RCC 7860 (cell line): ENCODE measurements around the gene RAD1.
"Not testable (repeated sequence)": the region's sequence is repeated elsewhere in the genome, so short reads cannot be mapped to it uniquely, and the experiment has no call there.

Experiments
- DNase-seq: peaks from one replicate; pipeline ENCODE4 v3.0.0-alpha.2; 2015; ENCODE audit warnings: low spot score
- FAIRE-seq: peaks from 2 replicates; lab custom pipeline; 2012; peaks lifted over from hg19 to GRCh38; lab: Jason Lieb, UNC

RAD1 gene

DNA sequence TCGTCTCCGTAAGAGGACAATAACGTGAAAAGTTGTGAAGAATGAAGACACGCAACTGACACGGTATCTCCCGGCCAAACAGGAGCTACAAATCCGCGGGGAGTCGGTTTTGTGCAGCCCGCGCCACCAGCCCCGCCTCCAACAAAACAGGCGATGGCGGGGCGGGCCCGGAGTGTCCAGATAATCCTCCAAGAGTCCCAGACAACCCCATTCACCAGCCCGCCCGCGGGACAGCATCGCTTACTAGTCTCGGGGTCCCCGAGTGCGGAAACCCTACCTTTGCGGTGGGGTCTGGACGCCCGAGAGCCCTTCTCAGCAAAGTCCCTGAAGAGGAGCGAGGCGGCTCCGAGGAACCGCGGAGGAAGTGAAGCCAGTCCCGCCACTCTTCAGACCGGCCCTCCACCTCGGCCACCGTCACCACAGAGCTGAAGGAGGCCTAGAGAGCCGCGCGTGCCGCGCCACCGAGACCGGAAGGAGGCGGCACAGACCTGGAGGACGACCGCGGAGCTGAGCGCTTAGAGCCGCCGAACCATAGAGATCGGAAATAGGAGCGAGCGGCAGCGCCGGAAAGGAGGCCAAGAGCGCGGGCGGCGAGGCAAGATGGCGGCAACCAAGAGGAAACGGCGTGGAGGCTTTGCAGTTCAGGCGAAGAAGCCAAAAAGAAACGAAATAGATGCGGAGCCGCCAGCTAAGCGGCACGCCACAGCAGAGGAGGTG is at the start of gene RAD1, which contains the start of gene BRIX1:
Gene RAD1, minus strand, starts transcription at position 366 of the 717 bp plus-strand sequence. CDS start 612 bp downstream, outside the sequence.
Gene BRIX1, plus strand, starts transcription at position 573 of the 717 bp plus-strand sequence. Its CDS starts 28 bp downstream, at position 601.
- FAIRE-seq (peak; percentile 91), DNase-seq (peak; percentile 98)

DNA sequence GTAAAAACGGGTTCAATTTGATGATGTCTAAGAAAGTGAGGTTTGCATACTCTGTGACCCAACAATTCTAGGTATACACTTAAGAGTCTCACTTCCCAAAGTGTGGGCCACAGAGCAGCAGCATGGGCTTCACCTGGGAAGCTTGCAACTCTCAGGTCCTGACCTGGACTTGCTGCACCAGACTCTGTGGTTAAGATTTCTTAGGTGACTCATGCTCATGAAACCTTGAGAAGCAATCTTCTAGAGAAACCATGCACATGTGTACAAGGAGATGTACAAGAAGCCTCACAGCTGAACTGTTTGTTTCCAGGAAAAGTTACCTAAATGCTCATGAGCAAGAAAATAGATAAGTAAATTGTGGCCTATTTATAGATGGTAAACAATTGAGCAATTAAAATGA is 44.0 kb upstream of the RAD1 start:
- FAIRE-seq (peak; percentile 92), DNase-seq (peak; percentile 71)

DNA sequence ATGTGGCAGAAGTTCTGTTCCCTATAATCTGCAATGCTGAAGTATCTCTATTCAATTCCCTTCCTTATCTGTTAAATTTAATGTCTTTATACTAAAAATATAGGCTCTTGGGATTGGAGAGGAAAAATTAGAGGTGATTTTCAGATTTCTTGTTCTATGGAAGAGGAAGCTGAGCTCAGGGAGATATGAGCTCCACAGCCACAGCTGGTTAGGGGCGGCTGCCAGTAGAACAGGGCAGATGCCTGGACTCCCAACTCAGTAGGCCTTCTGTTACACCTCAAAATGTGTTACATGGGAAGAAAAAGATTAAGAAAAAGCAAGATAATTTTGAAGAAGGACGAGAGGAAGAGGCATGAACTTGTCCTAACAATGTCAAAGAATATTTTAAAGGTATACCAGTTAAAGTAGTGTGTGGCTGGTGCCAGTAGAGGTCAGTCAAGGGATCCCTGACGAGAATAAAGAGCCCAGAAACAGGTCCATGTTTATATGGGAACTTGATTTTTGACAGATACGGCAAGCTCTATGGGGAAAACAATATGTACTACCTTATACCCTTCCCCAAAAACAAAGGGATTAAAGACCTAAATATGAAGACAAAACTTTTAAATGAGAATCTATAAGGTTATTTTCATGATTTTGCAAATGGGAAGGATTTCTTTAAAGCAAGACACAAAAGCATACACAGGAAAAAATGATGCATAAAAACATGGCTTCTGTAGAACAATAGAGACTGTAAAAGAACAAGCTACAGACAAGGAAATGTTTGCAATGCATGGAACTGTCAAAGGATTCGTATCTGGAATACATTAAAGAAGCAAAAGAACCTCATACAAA is 42.8 kb upstream of the RAD1 start:
- peak; percentile 82 for FAIRE-seq

DNA sequence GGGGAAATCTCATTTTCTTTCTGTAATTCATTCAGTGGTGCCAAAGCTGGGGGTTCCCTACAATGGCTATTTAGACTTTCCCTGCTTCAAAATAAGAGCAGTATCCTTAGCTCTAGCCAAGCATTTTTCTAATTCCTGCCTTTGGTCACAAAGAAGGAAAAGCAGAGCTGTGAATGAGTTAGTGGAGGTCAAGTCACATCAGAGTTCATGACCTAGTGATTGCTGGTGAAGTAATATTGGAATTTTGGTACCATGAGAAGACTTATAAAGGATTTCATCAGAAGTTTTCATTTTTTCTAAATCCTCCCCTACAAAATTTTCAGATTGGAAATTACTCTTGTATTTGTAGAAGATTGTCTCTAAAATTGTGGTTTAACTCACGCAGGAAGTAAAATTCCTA is 42.0 kb upstream of the RAD1 start:
- no peak for FAIRE-seq
- no peak for DNase-seq

More for the DNA sequence above, 42.8 kb upstream of the RAD1 start:
- peak; percentile 34 for DNase-seq

- DNase-seq (no peak), FAIRE-seq (no peak)
Measured at GRCh38 chr5:34944460-34945047, 29.2 kb upstream of the RAD1 start.

DNA sequence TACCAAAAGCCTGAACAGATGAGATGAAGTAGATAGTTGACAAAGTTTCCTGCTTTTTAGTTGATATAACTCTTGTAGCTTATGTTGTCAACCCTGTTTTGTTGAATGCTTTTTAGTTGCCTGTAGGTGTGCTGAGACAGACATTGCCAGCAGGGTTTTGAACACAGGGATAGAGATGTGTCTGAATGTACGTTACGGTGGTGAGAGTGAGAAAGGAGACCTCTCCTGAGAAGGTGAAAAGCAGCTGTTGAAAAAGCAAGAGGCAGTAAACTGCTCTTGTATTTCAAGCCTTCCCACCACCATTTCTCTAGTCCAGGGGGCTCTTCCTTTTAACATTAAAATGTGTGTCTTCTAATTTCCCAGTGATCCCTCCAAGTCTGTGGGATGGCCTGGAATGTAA is 28.7 kb upstream of the RAD1 start:
- DNase-seq (no peak), FAIRE-seq (no peak)

GRCh38 chr5:34941936-34942335 is 26.6 kb upstream of the RAD1 start:
- DNase-seq (no peak), FAIRE-seq (no peak)

DNA sequence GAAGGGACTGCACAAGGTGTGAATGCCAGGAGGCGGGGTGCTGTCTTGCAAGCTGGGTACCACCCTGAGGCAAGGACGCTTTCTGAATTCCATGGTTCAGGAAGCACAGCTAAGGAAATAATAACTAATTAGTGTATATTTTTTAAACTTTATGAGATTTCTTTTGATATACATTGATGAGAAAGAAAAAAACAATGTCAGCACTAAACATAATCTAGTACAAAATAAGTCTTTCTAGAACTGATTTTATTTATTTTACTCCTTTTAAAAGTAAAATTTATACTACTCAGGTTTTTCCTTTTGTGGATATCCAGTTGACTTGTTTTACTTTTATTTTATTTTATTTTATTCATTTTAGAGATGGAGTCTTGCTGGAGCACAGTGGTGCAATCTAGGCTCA is 17.6 kb upstream of the RAD1 start:
- DNase-seq (no peak), FAIRE-seq (peak; percentile 44)

DNA sequence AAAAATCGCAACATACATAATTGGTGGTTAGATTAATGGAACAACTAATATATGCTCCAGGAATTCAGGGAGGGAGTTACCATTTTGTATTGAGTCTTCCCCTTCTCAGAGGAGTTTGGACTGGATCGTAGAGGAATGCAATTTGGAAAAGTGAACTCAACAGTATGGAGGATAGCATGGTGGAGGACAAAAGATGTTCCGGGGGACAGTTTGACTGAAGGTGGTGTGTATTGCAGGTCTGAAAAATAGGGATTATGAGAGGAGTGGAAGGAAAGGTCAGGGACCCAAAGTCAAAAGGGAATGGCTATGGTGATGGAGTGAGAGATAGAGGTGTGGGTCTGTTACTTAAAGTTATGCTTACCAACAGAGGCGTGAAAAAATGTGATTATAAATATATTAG is 15.6 kb upstream of the RAD1 start:
- DNase-seq = no peak
- no peak for FAIRE-seq

DNA sequence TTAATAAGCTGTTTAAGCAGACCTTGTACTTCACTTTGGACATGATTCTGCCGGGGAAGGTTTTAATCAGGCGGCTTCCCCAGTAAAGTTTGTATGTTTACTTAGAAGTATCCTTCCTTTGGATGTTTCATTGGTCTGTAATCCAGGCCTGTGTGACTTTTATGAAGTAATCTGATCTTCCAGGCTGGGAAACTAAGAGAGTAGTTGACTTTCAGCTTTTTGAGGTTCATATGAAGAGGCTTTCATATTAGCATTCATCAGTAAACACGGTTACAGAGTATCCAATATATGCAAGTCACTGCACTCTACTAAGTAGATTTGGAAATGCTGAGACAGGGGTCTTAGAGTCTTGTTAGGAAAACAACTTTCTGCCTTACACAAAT is 15.1 kb upstream of the RAD1 start:
- DNase-seq = no peak
- no peak for FAIRE-seq

GRCh38 chr5:34929720-34930461 is 14.6 kb upstream of the RAD1 start:
- FAIRE-seq (no peak), DNase-seq (peak; percentile 84)

- FAIRE-seq = peak; percentile 84
- DNase-seq = peak; percentile 96
Measured at GRCh38 chr5:34929134-34929719, 13.9 kb upstream of the RAD1 start, which contains the start of gene DNAJC21. Gene DNAJC21, plus strand, starts transcription at chr5:34929559. Its CDS starts 261 bp downstream, at chr5:34929820.

- FAIRE-seq = no peak
- no peak for DNase-seq
Measured at GRCh38 chr5:34928267-34928666, 13.0 kb upstream of the RAD1 start.

DNA sequence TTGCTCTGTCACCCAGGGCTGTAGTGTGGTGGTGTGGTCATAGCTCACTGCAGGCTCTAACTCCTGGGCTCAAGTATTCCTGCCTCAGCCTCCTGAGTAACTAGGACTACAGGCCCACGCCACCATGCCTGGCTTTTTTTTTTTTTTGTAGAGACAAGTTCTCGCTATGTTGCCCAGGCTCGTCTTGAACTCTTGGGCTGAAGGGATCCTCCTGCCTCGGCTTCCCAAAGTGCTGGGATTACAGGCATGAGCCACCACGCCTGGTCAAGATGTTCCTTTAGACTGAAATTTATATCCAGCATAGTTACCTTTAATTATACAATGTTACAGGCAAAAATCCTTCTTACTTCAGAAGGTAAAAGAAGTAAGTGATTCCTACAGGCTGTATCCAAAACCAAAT is 12.5 kb upstream of the RAD1 start:
- DNase-seq = no peak
- FAIRE-seq = no peak

- no peak for FAIRE-seq
- no peak for DNase-seq
Measured at GRCh38 chr5:34926318-34926888, 11.1 kb upstream of the RAD1 start.

DNA sequence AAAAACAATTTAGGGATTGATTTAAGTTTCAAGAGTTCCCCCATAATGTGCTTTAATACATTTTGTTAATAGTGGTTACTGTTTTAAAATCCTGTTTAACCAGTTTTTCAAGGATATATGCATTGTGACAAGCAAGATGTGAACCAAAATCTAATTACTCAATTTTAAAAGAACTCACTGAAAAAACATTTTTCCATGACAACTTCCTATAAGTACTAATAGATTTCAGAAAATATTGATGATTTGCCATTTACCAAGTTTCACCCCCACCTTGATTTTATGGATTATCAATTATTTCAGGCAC is 9.1 kb upstream of the RAD1 start:
- no peak for DNase-seq
- FAIRE-seq = no peak

- peak; percentile 92 for DNase-seq
- peak; percentile 98 for FAIRE-seq
Measured at GRCh38 chr5:34923694-34924461, 8.6 kb upstream of the RAD1 start.

GRCh38 chr5:34923256-34923655 is 8.0 kb upstream of the RAD1 start:
- DNase-seq, FAIRE-seq: not testable (repeated sequence)

DNA sequence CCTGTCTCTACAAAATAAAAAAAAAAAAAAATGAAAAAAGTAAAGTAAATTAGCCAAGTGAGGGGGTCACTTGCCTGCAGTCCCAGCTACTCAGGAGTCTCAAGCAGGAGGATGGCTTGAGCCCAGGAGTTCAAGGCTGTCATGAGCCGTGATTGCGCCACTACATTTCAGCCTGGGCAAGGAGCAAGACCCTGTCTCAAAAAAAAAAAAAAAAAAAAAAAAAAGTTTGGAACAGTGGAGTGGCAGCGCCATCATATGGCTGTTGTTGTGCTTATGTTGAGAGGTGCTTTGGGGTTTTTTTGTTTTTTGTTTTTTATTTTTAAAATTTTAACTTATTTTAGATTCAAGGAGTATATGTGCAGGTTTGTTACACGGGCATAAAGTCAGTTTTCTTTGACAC is 3.8 kb upstream of the RAD1 start:
- no peak for FAIRE-seq
- no peak for DNase-seq
